Fibroblast of skin of right quadriceps (primary cell): ENCODE measurements around the gene PTPRN2.

ENCODE experiments used
- DNase-seq: peaks from one replicate; pipeline ENCODE4 v3.0.0-alpha.2; 2013

The PTPRN2 gene

DNA sequence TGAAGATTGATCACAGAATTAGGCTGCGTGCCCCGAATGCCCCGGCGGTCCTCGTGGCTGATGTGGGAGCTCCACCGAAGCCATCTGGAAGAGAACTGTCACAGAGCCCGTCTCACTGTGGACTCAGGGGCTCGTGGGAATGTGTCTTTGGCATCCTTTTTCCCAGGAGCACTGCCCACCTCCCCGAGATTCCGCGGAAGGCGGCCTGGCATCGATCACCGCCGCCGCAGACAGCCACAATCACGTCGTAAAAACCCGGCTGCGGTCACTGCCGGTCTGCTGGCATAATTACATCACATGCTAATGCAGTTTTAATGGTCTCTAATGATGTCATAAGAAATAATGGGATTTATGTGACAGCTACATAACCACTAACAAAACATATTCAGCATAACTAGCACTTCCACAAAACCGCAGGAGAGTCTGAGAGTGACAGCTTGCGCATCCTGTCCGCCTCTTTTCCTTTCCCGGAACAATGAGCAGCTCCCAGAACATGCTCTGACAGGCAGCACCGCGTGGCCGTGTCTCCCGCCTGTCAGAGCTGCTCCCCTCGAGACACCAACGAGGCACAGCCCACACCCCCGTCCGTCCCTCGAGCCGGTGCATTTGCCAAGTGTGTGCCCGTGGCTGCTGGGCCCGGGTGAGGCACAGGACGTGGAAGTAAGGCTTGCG is 490.0 kb downstream of the PTPRN2 start:
- no peak for DNase-seq

GRCh38 chr7:158097106-158097452 is 490.5 kb downstream of the PTPRN2 start:
- DNase-seq = no peak

DNA sequence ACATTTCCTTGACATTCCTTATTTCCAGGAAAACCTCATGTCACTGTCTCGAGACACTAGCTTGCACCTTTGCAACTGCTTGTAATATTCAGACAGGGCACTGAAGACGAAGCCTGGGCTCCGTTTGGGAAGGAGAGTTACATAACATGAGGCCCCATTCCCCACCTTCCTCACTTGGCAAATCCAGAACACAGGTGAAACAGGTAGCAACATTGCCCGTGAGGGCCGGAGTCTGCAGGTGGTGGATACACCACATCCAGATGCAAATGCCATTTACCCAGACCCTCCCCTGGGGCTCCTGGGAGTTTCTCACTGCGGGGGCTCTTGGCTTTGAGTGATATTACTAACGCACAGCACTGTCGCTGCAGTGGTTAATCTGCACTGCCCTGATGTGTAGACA is 491.0 kb downstream of the PTPRN2 start:
- DNase-seq = no peak

DNA sequence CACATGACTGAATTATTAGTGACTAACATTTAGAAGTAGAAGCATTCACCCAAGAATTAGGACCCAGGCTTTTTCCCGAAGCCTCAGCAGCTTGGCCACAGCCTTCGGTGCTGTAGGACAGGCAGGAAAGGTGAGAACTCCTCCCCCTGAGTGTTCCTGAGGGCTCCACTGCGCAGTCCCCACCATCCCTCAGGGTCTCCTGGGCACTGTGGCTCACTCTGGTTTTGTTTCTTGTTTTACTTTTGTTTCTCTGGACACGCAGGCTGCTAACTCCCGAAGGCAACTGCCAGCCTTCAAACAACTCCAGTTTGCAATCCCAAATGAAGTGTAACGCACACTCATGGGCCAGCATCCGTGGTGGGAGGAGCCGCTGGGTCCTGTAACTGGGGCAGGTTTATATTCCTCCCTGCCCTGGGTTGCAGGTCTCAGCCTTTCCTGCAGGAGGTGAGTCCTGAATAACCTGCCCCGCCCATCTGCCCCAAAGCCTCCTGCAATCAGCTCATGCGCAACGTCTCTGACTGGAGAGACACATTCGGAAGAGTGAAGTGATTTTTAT is 492.9 kb downstream of the PTPRN2 start:
- DNase-seq = no peak

DNA sequence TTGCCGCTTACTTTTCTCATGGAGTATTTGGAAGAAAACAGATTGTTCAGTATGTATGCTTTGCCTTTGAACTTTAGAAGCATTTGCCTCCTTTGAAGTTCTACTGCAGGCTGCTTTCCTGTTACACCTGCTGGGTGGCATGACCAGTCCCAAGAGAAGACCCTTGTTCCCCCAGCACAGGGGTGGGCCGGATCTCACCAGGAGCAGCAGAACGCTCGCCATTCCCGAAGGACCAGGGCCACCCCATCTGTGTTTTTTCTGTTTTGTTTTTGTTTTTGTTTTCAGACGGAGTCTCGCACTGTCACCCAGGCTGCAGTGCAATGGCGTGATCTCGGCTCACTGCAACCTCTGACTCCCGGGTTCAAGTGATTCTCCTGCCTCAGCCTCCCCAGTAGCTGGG is 493.6 kb downstream of the PTPRN2 start:
- no peak for DNase-seq

- DNase-seq = no peak
Measured at GRCh38 chr7:158093156-158093796, 494.3 kb downstream of the PTPRN2 start.

DNA sequence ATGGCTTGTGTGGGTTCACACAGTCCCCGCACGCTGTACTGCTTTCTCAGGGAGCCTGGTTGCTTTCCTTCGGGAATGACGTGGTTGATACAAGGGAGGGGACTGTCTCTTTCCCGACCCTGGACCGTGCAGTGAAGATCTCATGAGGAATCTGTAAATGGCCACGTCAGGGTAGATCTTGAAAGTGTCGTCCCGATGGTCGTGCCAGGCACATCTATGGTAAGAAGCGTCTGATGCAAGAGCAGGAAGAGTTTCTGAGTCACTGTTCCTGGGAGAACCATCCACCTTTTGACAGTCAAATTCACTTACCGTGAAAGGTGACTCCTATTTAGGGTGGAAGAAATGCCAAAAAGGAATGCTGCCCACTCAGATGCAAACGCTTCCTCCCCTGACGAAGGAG is 500.4 kb downstream of the PTPRN2 start:
- DNase-seq = no peak

DNA sequence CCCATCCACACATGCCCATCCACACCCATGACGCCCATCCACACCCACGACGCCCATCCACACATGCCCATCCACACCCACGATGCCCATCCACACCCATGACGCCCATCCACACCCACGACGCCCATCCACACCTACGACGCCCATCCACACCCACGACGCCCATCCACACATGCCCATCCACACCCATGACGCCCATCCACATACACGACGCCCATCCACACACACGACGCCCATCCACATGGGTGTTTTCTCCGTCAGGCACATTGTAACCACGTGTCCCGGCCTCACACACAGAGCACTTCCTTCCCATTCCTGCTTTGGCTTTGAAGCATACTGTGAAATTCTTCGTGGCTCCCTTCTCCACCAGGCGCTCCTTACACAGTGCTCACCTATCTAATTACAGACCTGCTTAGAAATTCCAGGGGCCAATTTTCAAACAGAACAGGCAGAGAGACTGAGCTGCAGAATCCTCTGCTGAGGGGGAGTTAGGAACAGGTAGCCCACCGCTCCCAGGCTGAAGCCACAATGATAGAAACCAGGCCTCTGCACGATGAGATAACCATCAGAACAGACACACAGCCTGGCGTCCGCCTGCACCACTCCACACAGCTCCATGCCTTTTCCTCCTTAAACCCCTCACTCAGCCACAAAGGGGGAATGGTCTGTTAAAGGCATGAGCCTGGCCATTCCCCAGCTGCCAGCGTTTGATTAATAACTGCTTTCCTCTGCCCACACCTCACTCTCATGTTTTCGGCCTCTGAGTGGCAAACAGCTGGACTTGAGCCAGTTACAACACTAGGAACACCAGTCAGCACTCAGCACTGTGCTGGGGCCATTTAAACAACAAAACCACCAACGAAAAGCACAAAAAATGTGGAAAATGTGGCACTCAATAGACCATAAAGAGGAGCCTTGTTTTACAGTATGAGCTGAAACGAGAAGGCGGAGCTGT is 501.6 kb downstream of the PTPRN2 start:
- DNase-seq = no peak

- DNase-seq = no peak
Measured at GRCh38 chr7:158084555-158084954, 503.1 kb downstream of the PTPRN2 start.

- DNase-seq = no peak
Measured at GRCh38 chr7:158083526-158084310, 503.9 kb downstream of the PTPRN2 start.

DNA sequence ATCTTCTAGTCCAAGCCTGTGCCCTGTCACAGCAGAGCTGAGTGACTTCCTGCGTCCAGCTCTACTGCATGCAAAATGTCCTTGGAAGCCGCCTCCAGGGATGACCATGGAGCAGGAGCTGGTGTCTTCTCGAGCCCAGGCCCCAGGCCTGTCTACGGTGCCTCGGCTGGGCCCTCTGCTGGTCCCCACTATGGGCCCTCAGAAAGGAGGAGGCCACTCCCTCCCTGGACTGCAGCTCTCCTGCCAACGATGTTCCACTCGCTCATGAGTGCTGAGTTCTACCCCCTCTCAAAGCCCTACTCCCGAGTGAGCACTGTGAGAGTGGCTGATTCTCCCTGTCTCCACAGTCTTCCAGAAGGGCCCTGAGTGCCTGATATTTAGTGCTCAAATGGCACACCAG is 504.9 kb downstream of the PTPRN2 start:
- no peak for DNase-seq

GRCh38 chr7:158080899-158081445 is 506.7 kb downstream of the PTPRN2 start:
- DNase-seq = no peak

DNA sequence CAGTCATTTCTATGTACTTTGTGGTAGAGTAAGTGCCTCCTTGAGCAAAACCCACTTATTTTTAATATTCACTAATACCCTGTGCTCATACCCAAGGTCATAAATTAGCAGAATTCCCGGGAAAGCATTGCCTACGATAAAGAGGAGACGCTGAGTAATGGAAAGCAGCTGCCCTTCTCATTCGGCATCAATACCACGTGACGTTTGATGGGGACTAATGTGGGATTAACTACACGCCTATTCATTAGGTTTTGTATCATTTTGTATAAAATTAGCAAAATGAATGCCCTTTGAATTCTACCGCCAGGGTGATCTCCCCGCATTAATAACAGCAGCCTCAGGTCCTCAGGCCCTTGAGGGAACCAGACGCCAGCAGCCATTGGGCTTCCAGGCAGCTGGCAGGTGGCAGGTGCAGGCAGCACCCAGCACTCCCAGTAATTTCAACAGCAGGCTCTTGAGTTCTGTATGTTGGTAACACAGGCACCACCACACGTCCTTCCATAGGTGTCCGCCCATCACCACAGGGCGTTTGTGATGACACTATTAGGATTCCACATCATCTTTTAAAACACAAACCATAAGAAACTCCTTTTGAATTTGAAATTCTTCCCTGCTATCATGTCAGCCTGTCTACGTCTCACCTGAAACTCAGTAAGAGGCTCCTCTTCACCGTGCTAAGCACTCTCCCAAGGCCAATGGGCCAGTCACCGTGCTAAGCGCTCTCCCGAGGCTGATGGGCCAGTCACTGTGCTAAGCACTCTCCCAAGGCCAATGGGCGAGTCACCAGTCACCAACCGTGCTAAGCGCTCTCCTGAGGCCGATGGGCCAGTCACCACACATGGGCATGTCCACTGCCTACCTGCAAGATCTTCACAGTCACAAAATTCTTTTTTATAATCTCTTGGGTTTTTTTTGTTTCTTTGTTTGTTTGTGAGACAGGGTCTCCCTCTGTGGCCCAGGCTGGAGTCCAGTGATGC is 509.4 kb downstream of the PTPRN2 start:
- DNase-seq = no peak

DNA sequence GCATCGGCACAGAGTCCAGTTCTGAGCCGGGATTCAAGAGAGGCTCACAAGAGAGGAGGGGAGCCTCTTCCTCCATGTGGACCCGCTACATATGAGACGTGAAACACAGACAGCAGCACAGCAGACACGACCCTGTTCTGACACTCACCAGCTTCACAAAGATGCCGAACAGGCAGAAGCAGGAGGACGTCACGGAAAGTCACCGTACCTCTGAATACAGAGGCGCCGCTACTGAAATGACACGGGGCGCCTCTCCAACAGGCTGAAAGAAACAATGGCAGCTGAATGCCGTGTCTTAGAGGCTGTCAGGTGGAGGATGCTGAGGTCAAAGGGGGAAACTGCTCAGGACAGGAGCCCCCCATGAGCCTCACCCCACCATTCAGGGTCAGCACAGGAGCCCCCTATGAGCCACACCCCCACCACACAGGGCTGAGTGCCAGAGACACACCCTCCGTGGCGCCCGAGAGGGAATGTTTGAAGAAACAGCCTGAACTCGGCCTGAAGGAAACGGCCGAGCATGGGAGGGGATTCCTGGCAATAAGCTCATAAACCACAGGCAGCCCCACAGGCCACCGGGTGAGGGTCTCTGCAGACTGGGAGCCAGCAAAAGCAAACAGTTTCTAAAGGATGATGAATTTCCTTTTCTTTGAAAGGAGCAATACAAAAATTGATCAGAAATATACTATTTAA is 510.3 kb downstream of the PTPRN2 start:
- DNase-seq = no peak

GRCh38 chr7:158076656-158077055 is 511.0 kb downstream of the PTPRN2 start:
- DNase-seq = no peak

DNA sequence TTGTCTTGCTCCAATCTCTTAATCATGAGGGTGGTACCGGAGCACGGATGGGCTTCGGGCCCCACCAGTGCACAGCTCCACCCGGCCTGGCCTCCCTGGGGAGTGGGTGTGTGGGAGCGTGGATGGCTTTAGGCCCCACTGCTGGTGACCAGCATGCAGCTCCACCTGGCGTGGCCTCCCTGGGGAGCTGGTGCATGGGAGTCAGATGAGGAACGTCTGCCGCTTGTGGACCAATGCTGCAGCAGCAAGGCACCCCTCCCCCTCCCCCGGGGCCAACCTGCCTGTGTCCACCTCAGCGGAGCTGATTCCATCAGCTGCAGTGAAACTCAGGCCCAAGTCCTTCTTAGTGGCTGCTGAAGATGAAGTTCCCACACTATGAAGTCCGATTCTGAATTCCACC is 511.4 kb downstream of the PTPRN2 start:
- no peak for DNase-seq

DNA sequence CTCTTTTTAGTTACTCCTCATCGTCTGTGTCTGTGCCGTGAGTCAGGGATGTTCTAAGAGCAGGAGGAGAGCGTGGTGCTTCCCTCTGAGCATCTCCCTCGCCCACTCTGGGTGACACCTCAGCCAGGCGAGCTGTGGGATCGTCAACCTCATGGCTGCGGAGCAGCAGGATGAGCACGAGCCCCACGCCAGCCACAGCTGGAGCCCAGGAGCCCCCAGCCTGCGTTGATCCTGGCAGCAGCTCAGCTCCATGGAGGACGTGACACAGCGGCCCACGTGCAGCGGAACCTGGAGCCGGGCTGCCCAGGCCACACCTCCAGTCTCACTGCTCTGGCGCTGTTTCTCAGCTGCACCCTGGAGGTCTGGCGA is 512.0 kb downstream of the PTPRN2 start:
- DNase-seq = no peak

DNA sequence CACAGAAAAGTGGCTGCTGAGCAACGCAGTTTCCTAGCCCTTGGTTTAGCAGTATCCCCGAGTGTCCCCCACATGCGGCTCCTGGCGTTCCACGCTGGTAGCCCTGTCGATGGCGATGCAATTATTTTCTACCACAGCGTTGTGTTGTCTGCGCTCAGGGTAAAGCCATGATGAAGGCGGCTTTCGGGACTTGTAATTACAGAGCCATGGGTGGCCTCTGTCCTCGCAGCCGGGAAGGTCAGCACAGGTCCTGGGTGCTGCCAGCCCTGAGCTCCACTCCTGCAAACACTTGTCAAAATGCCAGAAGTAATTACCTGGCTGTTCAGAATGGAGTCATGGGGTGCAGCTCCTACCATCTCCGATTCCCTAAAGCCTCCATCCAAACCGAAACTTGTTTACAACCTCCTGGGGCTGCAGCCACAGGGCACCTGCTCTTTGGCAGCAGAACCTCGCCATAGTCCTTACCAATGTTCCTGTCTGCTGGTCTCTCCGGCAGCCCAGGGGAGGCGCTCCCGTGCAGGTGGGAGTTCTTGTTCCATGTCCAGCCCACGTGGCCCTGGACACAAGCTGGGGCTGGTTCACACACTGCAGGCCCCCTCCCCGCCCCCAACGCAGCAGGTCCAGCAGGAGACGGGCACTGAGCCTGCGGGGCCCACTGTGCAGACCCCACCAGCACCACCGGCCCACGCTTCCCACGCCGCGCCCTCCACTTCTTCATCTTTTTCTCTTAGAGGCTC is 512.6 kb downstream of the PTPRN2 start:
- DNase-seq = no peak
